GM12891 (cell line): ENCODE data around the gene MAML2.

ENCODE experiments used
- POLR2A ChIP-seq: IDR thresholded peaks from 2 replicates; pipeline ENCODE4 v1.6.1; 2011; ENCODE audit warnings: low read depth, low read length, control low read depth
- POLR2AphosphoS5 ChIP-seq: IDR thresholded peaks from 2 replicates; pipeline ENCODE4 v1.6.1; 2011; ENCODE audit warnings: low read depth, low read length, control low read depth
- TAF1 ChIP-seq: IDR thresholded peaks from 2 replicates; pipeline ENCODE4 v1.6.1; 2011; ENCODE audit warnings: low read depth, low read length, control low read depth

DNA sequence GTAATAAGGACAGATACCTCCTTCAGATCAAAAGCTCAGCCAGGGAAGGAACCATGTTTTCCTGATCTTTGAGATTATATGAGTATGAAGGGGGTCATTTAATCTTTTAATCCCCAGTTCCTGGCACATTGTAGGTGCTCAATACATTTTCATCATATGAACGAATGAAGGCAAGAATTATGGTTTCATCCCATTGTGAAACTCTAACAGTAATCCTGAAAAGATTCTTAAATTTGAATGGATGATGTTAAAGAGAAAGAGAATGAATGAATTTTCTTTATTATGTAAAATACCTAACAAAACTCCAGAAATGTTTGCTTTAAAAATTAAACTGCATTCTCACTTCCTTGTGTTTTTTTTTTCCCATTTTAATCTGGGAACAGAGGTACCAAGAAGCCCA, 256.9 kb downstream of the MAML2 start:
- TF ChIP-seq POLR2AphosphoS5 = no peak
- no peak for TF ChIP-seq POLR2A
- TF ChIP-seq TAF1 = no peak
